ENCODE data around the gene PAPPA2. TPM values are rescaled to one million over a fixed set of nuclear protein-coding genes. Genes with fewer than 3 reads are reported as not detected.

The PAPPA2 gene
- total RNA-seq, 4 donors from 2014 or later, result 0.23 to 0.51 (median 0.34) TPM

DNA sequence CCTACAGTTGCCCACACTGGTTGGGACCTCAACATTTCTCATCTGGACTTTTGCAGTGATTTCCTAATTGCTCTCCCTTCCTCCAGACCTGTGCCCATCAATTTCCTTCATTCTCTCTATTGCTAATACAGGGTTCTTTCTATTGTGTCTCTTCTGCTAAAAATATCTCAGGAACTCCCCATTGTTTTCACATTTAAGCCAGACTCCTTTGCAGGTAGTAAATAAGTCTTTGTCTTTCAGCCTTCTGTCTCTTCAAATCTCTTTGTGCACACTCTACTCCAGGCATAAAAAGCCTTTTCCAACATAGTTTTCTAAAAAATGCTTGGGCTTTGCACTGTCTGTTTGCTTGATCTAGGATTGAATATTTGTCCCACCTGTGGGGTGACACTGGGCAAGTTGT, 340.6 kb downstream of the PAPPA2 start:
- Histone ChIP-seq H3K36me3 (no peaks in the 10 kb centered on the region), H3K27ac (no peak overlapping the region), H3K4me1 (peaks cover 11% of the 10 kb centered on the region), H3K27me3 (no peaks in the 10 kb centered on the region), H3K9me3 (no peaks in the 10 kb centered on the region), H3K4me3 (no peak overlapping the region)
- DNase-seq (ENCODE audit: low spot score in 2 of 2), result no peak
- no peak for TF ChIP-seq POLR2A (IDR thresholded peaks at IDR 0.05)
- TF ChIP-seq, protein P1, sequence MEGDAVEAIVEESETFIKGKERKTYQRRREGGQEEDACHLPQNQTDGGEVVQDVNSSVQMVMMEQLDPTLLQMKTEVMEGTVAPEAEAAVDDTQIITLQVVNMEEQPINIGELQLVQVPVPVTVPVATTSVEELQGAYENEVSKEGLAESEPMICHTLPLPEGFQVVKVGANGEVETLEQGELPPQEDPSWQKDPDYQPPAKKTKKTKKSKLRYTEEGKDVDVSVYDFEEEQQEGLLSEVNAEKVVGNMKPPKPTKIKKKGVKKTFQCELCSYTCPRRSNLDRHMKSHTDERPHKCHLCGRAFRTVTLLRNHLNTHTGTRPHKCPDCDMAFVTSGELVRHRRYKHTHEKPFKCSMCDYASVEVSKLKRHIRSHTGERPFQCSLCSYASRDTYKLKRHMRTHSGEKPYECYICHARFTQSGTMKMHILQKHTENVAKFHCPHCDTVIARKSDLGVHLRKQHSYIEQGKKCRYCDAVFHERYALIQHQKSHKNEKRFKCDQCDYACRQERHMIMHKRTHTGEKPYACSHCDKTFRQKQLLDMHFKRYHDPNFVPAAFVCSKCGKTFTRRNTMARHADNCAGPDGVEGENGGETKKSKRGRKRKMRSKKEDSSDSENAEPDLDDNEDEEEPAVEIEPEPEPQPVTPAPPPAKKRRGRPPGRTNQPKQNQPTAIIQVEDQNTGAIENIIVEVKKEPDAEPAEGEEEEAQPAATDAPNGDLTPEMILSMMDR (IDR thresholded peaks at IDR 0.05), result no peak
- no peak for TF ChIP-seq EP300 (IDR thresholded peaks at IDR 0.05)
- no peak for TF ChIP-seq POLR2AphosphoS5 (IDR thresholded peaks at IDR 0.05)

DNA sequence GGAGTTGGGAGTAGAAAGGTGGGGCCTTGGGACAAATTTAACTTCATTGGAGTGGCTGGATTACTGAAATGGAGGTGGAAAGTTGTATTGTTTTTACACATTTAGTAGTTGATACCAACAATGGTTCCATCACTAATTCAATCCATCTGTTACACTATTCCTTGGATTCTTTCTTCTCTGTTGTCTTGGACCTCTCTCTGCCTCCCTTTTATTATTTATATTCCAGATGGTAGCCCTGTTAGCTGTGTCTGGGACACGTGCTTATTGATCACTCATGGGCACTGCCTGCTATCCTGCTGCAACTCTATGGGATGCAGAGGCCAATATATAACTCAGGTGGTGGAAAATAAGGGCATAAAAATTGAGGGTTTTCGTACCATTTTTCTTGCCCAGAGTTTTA, 346.3 kb downstream of the PAPPA2 start:
- no peaks in the 10 kb centered on the region for H3K36me3 ChIP-seq
- no peak overlapping the region for H3K27ac ChIP-seq
- TF ChIP-seq POLR2A (IDR thresholded peaks at IDR 0.05) (no peak), POLR2AphosphoS5 (IDR thresholded peaks at IDR 0.05) (no peak), EP300 (IDR thresholded peaks at IDR 0.05) (no peak)
- TF ChIP-seq, protein P1 (IDR thresholded peaks at IDR 0.05), result no peak
- no peaks in the 10 kb centered on the region for H3K27me3 ChIP-seq
- no peak overlapping the region for H3K4me3 ChIP-seq
- WGBS, result 65% methylated on average over 2 of the region's 2 CpGs
- no peak for DNase-seq (ENCODE audit: low spot score in 2 of 2)
- H3K4me1 ChIP-seq, result peaks cover 2% of the 10 kb centered on the region
- H3K9me3 ChIP-seq, result no peaks in the 10 kb centered on the region

DNA sequence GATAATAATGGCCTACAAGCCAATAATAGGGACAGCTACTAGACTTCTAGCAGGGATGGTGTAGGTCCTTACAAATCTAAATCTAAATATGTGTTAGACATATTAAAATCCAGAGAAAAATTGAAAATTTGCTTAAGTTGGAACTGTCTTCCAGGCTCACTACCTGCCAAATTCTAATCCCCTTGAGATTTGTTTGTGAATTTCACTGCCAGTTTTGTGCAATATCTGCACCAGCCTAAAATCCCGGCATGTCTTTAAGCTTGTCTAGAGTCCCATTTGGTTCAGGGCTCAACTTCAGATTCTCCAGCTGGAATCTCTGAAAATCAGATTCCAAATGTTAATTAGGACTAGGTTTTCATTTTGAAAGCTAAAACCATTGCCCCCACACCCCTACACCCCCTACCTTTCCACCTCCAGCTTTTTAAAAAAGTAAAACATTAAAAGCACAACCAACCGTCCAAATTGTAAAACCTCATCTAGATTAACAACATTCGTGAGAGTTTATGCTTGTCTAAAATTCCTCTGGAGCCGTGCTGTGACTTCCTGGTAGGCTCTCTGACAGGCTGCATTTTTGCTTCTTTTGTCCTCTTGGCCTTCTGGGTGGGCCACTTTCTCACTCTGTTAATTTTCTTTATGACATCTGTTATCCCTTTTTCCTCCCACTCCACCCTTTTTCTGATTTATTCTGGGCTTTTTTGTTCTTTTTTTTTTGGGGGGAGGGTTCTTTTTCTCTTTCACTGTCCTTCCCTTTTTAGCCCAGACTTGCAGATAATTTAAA, 348.7 kb downstream of the PAPPA2 start:
- no peak overlapping the region for H3K4me3 ChIP-seq
- H3K36me3 ChIP-seq, result no peaks in the 10 kb centered on the region
- no peaks in the 10 kb centered on the region for H3K4me1 ChIP-seq
- TF ChIP-seq POLR2A (IDR thresholded peaks at IDR 0.05) (no peak), EP300 (IDR thresholded peaks at IDR 0.05) (no peak), POLR2AphosphoS5 (IDR thresholded peaks at IDR 0.05) (no peak)
- TF ChIP-seq, protein P1 (IDR thresholded peaks at IDR 0.05), result no peak
- no peaks in the 10 kb centered on the region for H3K9me3 ChIP-seq
- no peak overlapping the region for H3K27ac ChIP-seq
- WGBS, result 22% methylated on average over 4 of the region's 4 CpGs
- no peak for DNase-seq (ENCODE audit: low spot score in 2 of 2)
- H3K27me3 ChIP-seq, result no peaks in the 10 kb centered on the region

DNA sequence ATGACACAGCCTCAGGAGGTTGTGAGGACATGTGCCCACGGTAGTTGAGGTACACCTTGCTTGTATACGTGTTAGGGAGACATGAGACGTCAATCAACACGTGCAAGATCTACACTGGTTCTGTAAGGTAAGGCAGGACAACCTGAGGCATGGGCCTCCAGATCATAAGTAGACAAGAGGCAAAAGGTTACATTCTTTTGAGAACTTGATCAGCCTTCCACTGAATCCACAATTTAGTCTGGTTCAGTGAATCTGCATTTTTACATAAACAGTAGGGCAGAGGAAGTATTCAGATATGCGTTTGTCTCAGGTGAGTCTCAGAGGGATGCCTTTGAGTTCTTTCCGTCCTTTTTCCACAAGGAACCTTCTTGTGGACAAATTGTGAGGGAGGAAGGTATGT, 352.6 kb downstream of the PAPPA2 start:
- H3K9me3 ChIP-seq, result no peaks in the 10 kb centered on the region
- H3K27ac ChIP-seq, result no peak overlapping the region
- TF ChIP-seq, protein P1 (IDR thresholded peaks at IDR 0.05), result no peak
- TF ChIP-seq POLR2AphosphoS5 (IDR thresholded peaks at IDR 0.05), result no peak
- no peak for TF ChIP-seq EP300 (IDR thresholded peaks at IDR 0.05)
- TF ChIP-seq POLR2A (IDR thresholded peaks at IDR 0.05), result no peak
- 75% methylated on average over 6 of the region's 6 CpGs for WGBS
- no peak for DNase-seq (ENCODE audit: low spot score in 2 of 2)
- no peaks in the 10 kb centered on the region for H3K4me1 ChIP-seq
- H3K36me3 ChIP-seq, result no peaks in the 10 kb centered on the region
- H3K27me3 ChIP-seq, result no peaks in the 10 kb centered on the region
- no peak overlapping the region for H3K4me3 ChIP-seq

DNA sequence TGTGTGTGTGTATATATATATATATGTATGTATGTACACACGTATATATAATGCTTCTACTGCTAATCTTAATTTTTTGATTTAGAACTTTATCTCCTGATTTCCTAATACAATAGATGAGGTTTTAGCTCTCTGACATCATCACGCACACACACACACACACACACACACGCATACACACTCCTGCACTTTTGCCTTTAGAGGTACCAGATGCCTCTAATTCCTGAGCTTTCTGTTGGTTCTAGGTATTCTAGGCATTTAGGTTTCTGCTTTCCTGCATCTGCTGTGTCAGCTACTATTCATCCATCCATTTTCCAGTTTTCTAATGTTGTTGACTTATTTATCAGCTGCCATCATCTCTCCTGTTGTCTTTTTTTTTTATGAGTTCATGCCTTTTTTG, 353.3 kb downstream of the PAPPA2 start:
- H3K4me3 ChIP-seq, result no peak overlapping the region
- 88% methylated on average over 3 of the region's 3 CpGs for WGBS
- H3K27ac ChIP-seq, result no peak overlapping the region
- no peaks in the 10 kb centered on the region for H3K27me3 ChIP-seq
- no peaks in the 10 kb centered on the region for H3K4me1 ChIP-seq
- no peak for TF ChIP-seq EP300 (IDR thresholded peaks at IDR 0.05)
- DNase-seq (ENCODE audit: low spot score in 2 of 2), result no peak
- no peaks in the 10 kb centered on the region for H3K36me3 ChIP-seq
- no peaks in the 10 kb centered on the region for H3K9me3 ChIP-seq
